Ovary (tissue), 9 donors: ENCODE data around the gene NTRK3. TPM values are rescaled to one million over a fixed set of nuclear protein-coding genes. Genes with fewer than 3 reads are reported as not detected.

Experiments used
- DNase-seq, 5 donors: peaks; one replicate each; pipeline ENCODE4 v3.0.0-alpha.2; 2019 to 2020
- H3K27ac ChIP-seq, 2 donors: fragments of 200-600 bp; one replicate each; pipeline versions ENCODE4 v1.5.1 to v1.8.0; 2019 to 2022
- H3K27me3 ChIP-seq: fragments of 200-600 bp; one replicate; pipeline ENCODE4 v1.8.0; 2022
- H3K36me3 ChIP-seq: fragments of 200-600 bp; sonication (generic); one replicate; pipeline ENCODE4 v1.5.1; 2019
- H3K4me1 ChIP-seq: one replicate; pipeline ENCODE4 v1.8.1; 2013; ENCODE audit warnings: mild to moderate bottlenecking, moderate library complexity; ENCODE audit not compliant: insufficient read depth
- H3K4me3 ChIP-seq: fragments of 200-600 bp; sonication (generic); one replicate; pipeline ENCODE4 v1.5.1; 2017
- H3K9me3 ChIP-seq, 2 donors: fragments of 200-600 bp in 1 of 2; sonication (generic) in 1 of 2; one replicate each; pipeline versions ENCODE4 v1.5.1 to v1.8.1; 2013 to 2019; ENCODE audit warnings: mild to moderate bottlenecking in 1 of 2, moderate library complexity in 1 of 2
- CTCF ChIP-seq, 3 donors: fragments of 450-650 bp in 2 of 3; fragments of 200-600 bp in 1 of 3; IDR thresholded peaks; one replicate each; pipeline versions ENCODE4 v1.5.1 to v1.8.0; 2016 to 2022; ENCODE audit warnings: antibody characterized with exemption in 3 of 3, mild to moderate bottlenecking in 1 of 3
- EP300 ChIP-seq: sonication (generic); formaldehyde crosslinking; IDR thresholded peaks from one replicate; pipeline ENCODE4 v1.6.1; 2017; ENCODE audit warnings: antibody characterized with exemption
- POLR2A ChIP-seq: fragments of 450-650 bp; IDR thresholded peaks from one replicate; pipeline ENCODE4 v1.6.1; 2017; ENCODE audit warnings: antibody characterized with exemption, mild to moderate bottlenecking, moderate library complexity
- WGBS, 3 donors: extraction: QIAGEN DNeasy Blood & Tissue Kit in 1 of 3; methylation state at CpG; one replicate each; pipeline versions ENCODE4 v1.1.5 to v1.1.7; 2013 to 2017; 5-methylcytosine and 5-hydroxymethylcytosine counted together
- intact Hi-C, 4 donors: fragments of 100-400 bp; cut with DNase I; formaldehyde crosslinking; loops; one replicate each; pipeline versions ENCODE4 v1.11.0 to v1.15.1; 2022 to 2023
- polyA plus RNA-seq, 2 donors: library from polyadenylated mRNA; stranded (reverse); fragments of 200-250 nt in 1 of 2; fragments of 350-450 nt in 1 of 2; fragmentation: Illumina TruSeq in 1 of 2; extraction: RNeasy Lipid Tissue Mini Kit (QIAGEN cat#74804) in 1 of 2; gene quantifications; one replicate each; pipeline ENCODE4 v1.2.3, GENCODE V29; 2013 to 2014
- total RNA-seq, 7 donors: library from RNA; depleted of rRNA in 2 of 7; stranded (reverse); fragments of >200 nt in 2 of 7; fragmentation: NEBNext Ultra II Directional in 3 of 7; extraction: Animal tissue kit (Norgen Biotek cat#: 25700) in 3 of 7; gene quantifications; one replicate each; pipeline versions ENCODE4 v1.1.0 to v1.2.4, GENCODE V29; 2016 to 2023
- donor health status: DM: no; HTN: no; CAD: no; lungs with moderate emphysema.
- donor health status: DM: no; HTN: no; CAD: no.
- donor health status: Bipolar disorder and iron deficiency.
- donor health status: DM: yes; HTN: yes; CAD: no.
- donor health status: DM: no; HTN: no; CAD: no.
- donor health status: DM: yes; HTN: yes; CAD: no.

NTRK3 gene
- total and polyA plus RNA-seq, 9 donors: 0.77 to 14.6 (median 2.7) TPM

- no peak for DNase-seq
- 48 to 63% (median 55%) methylated on average over 3 of the region's 3 CpGs for WGBS, 3 donors
- no peak overlapping the region for H3K27ac ChIP-seq
- no peaks in the 10 kb centered on the region for H3K36me3 ChIP-seq
- H3K9me3 ChIP-seq: no peaks in the 10 kb centered on the region
- TF ChIP-seq POLR2A (no peak), CTCF (IDR thresholded peaks at IDR 0.05) (no peak), EP300 (no peak)
- no peak overlapping the region for H3K4me3 ChIP-seq
- H3K27me3 ChIP-seq: no peaks in the 10 kb centered on the region
- intact Hi-C loops: no loop called here
- H3K4me1 ChIP-seq: no peaks in the 10 kb centered on the region
Measured at GRCh38 chr15:88219623-88220022, 36.9 kb downstream of the NTRK3 start.

GRCh38 chr15:88218557-88219221 is 37.9 kb downstream of the NTRK3 start:
- H3K4me3 ChIP-seq: no peak overlapping the region
- 50 to 55% (median 53%) methylated on average over 9 of the region's 9 CpGs for WGBS, 3 donors
- intact Hi-C loops: no loop called here
- no peak for DNase-seq
- no peaks in the 10 kb centered on the region for H3K36me3 ChIP-seq
- no peak overlapping the region for H3K27ac ChIP-seq
- H3K27me3 ChIP-seq: no peaks in the 10 kb centered on the region
- no peaks in the 10 kb centered on the region for H3K9me3 ChIP-seq
- TF ChIP-seq EP300: no peak
- no peaks in the 10 kb centered on the region for H3K4me1 ChIP-seq

GRCh38 chr15:88215066-88215648 is 41.4 kb downstream of the NTRK3 start:
- Histone ChIP-seq H3K4me1 (no peaks in the 10 kb centered on the region), H3K9me3 (no peaks in the 10 kb centered on the region), H3K27me3 (no peaks in the 10 kb centered on the region), H3K36me3 (no peaks in the 10 kb centered on the region), H3K4me3 (no peak overlapping the region), H3K27ac (no peak overlapping the region)
- WGBS, 3 donors: 56 to 65% (median 63%) methylated on average over 16 of the region's 16 CpGs
- no peak for DNase-seq
- intact Hi-C loops: no loop called here
- TF ChIP-seq EP300 (no peak), CTCF (IDR thresholded peaks at IDR 0.05) (no peak), POLR2A (no peak)

GRCh38 chr15:88209111-88209510 is 47.4 kb downstream of the NTRK3 start:
- intact Hi-C loops: no loop called here

More at GRCh38 chr15:88209111-88209510, 47.4 kb downstream of the NTRK3 start:
- no peaks in the 10 kb centered on the region for H3K36me3 ChIP-seq
- 71 to 83% (median 78%) methylated on average over 5 of the region's 5 CpGs for WGBS, 3 donors
- no peak for TF ChIP-seq POLR2A
- no peak for TF ChIP-seq EP300
- TF ChIP-seq CTCF (IDR thresholded peaks at IDR 0.05): no peak
- no peak overlapping the region for H3K4me3 ChIP-seq
- H3K27me3 ChIP-seq: no peaks in the 10 kb centered on the region
- no peak overlapping the region for H3K27ac ChIP-seq
- H3K4me1 ChIP-seq: no peaks in the 10 kb centered on the region
- no peaks in the 10 kb centered on the region for H3K9me3 ChIP-seq
- DNase-seq: no peak
